ENCODE data around the gene RAF1. TPM values are rescaled to one million over a fixed set of nuclear protein-coding genes. Genes with fewer than 3 reads are reported as not detected.

Gene RAF1
- total RNA-seq, 1 experiment from 2014 or later = 101 TPM

- no peaks in the 10 kb centered on the region for H3K9me3 Mint-ChIP-seq
- DNase-seq (ENCODE audit: low spot score) (no peak), ATAC-seq (no peak)
- H3K27ac Mint-ChIP-seq = no peak overlapping the region; the same call in 1 of the 2 replicates
- POLR2A ChIA-PET = no interaction called here
- H3K36me3 Mint-ChIP-seq = peaks cover 37% of the 10 kb centered on the region
- H3K27me3 Mint-ChIP-seq (ENCODE audit: low read depth) = no peaks in the 10 kb centered on the region
- H3K4me3 Mint-ChIP-seq = no peak overlapping the region
- CTCF ChIA-PET = no interaction called here
- TF ChIP-seq ATF2 (CRISPR knock-in tag; IDR thresholded peaks at IDR 0.05; ENCODE audit: borderline replicate concordance, low read depth) = no peak
- no peak for TF ChIP-seq HMGA2 (CRISPR knock-in tag; IDR thresholded peaks at IDR 0.05)
- TF ChIP-seq JAZF1 (CRISPR knock-in tag; IDR thresholded peaks at IDR 0.05) = no peak
- TF ChIP-seq GRHL2 (CRISPR knock-in tag; IDR thresholded peaks at IDR 0.05; ENCODE audit: insufficient replicate concordance, severe bottlenecking) = no peak
- no peak for TF ChIP-seq CTCF (IDR thresholded peaks at IDR 0.05)
- TF ChIP-seq ZBTB21 (CRISPR knock-in tag; IDR thresholded peaks at IDR 0.05; ENCODE audit: borderline replicate concordance) = no peak
- TF ChIP-seq MAX (CRISPR knock-in tag; IDR thresholded peaks at IDR 0.05) = no peak
- no peak for TF ChIP-seq ELF4 (CRISPR knock-in tag; IDR thresholded peaks at IDR 0.05; ENCODE audit: low read depth)
- TF ChIP-seq ZNF425 (CRISPR knock-in tag; conservative IDR thresholded peaks at IDR 0.05) = no peak
- TF ChIP-seq ZNF396 (CRISPR knock-in tag; IDR thresholded peaks at IDR 0.05; ENCODE audit: borderline replicate concordance) = no peak
- no peak for TF ChIP-seq PREB (CRISPR knock-in tag; IDR thresholded peaks at IDR 0.05; ENCODE audit: borderline replicate concordance)
- TF ChIP-seq USF2 (CRISPR knock-in tag; IDR thresholded peaks at IDR 0.05) = no peak
- TF ChIP-seq TEAD1 (CRISPR knock-in tag; IDR thresholded peaks at IDR 0.05) = no peak
- no peak for TF ChIP-seq PRDM15 (CRISPR knock-in tag; IDR thresholded peaks at IDR 0.05)
- TF ChIP-seq USF1 (CRISPR knock-in tag; IDR thresholded peaks at IDR 0.05) = no peak
- TF ChIP-seq RORB (CRISPR knock-in tag; IDR thresholded peaks at IDR 0.05) = no peak
- TF ChIP-seq IRF1 (CRISPR knock-in tag; IDR thresholded peaks at IDR 0.05) = no peak
- peaks cover 7% of the 10 kb centered on the region for H3K4me1 Mint-ChIP-seq
These were observed 95.2 kb downstream of the RAF1 start for GRCh38 chr3:12568747-12569146.
